NCI-H1417 treated with DMSO at 0.1 percent for 48 hours (cell line): ENCODE data around the gene UBE2S.

Source experiments
- DNase-seq: peaks from one replicate; lab custom pipeline; 2025; lab: John Stamatoyannopoulos, UW

Gene UBE2S

DNA sequence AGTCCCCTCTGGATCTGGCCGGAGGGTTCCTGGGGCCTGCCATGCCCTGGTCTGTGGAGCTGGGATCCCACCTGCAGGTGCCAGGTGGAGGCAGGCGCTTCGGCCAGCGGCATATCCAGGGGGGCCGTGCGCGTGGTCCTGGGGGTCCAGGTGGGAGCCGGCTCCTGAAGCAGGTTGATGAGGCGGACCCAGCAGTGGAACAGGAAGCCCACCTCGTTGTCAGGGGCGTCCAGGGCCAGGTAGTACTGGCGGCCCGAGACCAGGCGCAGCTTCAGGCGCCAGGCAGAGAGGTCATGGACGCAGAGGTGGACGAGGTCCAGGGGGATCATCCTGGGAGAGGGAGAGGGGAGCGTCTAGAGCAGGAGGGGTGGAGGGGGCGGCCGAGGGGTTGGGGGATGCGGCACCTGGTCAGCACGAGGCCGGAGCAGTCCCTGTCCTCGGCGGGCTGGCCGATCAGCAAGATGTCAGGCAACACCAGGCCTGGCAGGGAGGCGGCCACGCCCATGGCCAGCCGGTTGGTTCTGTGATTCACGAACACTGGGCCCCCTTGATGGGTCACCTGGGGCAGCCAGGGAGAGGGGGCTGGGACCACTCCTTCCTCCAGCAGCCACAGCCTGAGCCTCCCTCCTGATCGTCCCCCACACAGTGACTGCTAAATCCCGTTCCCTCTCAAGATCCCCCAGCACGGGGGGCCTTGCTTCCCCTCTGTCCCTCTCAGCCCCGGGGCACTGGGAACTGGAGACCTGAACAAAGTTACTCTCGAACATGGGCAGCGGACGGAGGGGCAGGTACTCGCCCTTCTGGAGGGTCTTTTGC is 45.2 kb downstream of the UBE2S start:
- DNase-seq: no peak

DNA sequence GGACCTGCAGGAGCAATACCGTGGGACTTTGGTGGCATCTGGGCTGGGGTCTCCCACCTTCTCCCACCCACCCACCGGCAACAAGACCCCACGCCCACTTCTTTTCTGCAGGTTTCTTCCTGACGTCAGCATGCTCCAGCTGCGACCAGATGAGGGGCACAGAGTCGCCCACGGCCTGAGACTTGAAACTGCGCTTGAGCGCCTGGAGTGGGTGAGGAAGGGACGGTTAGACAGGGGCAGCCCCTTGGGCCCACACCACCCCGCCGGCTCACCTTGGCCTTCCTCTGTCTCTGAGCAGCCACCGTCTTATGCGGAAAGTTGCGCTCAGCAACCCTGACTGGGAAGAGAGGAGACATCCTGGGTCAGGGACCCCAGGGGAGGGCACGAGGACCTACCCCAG is 46.7 kb downstream of the UBE2S start:
- DNase-seq: no peak

DNA sequence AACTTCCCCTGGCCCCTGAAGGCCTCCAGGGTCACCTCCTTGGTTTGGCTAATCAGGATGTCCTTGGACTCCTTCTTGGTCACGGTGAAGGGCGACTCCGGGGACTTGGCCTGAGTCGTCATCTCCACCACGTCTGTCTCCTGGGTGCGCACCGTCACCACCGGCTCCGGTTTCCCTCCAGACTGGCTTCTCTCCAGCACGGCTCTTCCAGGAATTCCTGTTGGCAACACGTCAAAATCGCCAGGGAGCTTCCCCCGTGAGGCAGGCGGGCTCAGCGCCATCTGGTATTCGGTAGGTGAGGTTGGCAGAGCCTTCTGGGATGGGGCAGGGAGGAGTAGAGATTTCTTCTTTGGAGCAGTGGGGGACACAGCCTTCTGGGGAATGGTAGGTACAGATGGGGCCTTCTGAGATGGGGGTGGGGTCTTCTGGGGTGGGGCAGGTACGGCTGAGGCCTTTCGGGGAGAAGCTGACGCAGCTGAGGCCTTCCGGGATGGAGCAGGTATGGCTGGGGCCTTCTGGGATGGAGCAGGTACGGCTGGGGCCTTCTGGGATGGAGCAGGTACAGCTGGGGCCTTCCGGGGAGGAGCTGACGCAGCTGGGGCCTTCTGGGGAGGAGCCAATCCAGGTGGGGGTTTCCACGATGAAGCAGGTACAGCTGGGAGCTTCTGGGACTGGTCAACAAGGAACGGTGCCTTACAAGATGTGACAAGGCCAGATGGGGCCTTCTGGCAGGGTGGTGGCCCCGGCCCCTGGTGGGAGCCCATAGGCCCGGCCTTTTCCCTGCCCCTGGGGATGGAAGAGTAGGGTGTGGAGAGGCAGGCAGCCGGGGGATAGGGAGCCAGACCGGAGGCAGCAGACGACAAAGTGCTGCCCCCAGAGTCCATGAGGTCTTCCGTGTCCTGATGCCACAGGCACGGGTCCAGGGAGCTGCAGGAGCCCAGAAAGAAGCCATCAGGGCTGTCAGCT is 48.4 kb downstream of the UBE2S start:
- no peak for DNase-seq

DNA sequence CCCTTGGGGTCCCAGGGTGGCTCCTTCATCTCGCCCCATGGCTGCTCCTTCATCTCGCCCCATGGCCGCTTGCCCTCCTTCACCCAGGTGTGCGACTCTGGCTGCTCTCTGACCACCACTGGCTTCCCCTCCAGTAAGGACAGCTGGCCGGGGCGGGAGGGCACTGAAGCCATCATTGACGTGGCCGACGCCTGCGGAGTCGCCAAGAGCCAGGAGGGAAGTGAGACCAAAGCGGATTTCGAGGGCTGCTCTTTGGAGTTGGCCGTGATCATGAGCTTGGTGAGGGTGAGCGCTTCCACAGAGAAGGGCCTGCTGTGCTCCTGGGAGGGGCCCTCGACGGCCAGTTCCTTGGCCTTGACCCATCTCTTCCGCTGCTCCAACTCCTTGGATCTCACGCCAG is 49.1 kb downstream of the UBE2S start:
- no peak for DNase-seq

DNA sequence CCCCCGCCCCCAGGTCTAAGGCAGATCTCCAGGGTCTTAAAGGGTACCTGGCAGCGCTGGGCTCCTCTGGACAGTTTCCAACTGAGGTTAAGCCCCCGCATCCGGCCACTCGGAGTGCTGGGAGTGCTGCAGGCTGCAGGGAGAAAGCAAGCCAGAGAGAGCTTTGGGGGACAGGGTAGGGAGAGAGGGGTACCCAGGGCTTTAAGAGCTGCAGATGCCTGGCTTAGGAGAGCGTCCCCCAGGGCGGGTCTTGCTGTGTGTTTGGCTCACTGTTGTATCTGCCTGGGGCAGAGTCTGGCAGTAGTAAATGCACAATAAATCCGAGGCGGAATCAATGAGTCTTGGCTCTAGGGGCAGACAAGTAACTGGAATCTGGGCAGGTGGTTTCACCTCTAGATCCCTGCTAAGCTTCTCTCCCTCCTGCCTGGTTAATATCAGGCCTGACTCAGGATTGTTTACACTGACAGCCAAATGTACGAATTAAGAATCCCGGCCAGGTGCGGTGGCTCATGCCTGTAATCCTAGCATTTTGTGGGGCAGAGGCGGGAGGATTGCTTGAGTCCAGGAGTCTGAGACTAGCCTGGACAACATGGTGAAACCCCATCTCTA is 52.3 kb downstream of the UBE2S start:
- no peak for DNase-seq

DNA sequence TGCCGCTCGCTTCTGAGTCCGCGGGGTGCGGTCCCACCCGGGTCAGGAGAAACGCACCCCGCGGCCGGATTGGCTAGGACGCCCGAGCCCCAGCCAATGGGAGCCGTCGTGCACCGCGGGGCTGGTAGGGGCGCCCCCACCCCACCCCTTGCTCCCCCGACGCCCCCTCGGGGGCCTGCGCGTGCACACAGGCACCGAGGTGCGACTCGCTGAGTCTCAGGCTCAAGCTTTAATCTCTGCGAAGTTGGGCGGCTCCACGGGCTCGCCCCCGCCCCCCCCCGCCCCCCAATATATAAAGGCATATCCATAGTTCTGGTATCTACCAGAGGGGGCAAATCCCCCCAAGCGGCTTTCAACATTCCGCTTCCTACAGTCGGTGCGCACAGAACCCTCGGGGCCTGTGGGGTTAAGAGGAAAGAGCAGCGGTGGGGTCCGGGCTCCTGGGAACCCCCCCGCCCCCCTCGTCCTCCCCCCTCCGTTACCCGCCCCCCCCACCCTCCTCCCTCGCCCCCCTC is 52.8 kb downstream of the UBE2S start, which contains the start of gene COX6B2:
Gene COX6B2, minus strand, starts transcription at position 22 of the 515 bp plus-strand sequence. CDS start 198 bp downstream, outside the sequence.
- no peak for DNase-seq

DNA sequence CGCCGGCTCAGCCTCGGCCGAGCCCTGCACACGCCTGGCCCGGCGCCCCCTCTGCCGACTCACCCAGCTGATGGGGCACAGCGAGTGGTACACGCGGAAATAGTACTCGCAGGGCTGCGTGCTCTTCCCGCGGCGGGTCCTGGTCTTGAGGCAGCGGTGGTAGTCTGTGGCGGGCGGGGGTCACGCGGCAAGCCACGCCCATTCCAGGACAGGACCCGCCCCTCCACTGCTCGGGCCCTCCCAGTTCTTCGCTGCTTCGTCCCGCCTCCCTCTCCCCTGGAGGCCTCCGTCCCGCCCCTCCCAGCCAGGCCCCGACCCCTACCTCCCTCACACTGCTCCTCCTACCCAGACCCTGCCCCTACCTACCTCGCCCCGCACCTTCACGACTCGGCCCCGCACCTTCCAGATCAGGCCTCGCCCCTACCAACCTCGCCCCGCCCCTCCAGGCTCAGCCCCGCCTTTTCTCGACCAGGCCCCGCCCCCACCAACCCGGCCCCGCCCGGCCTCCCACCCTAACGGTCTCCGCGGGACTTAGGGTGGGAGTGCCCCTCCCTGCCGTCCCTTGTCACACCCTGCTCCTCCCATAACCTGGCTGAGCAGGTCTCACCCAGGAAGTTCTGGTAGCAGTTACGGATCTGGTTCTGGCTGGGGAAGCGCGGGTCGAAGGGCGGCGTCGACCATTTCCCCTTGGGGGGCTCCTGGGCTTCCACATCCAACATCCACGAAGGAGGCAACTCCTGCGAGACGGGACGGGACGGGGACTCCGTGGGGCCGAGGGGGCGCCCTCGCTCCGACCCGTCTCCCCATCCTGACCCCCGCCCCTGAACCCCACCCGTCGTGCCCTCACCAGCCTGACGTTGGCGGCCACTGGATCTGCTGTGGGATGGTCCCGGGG is 53.5 kb downstream of the UBE2S start:
- no peak for DNase-seq

DNA sequence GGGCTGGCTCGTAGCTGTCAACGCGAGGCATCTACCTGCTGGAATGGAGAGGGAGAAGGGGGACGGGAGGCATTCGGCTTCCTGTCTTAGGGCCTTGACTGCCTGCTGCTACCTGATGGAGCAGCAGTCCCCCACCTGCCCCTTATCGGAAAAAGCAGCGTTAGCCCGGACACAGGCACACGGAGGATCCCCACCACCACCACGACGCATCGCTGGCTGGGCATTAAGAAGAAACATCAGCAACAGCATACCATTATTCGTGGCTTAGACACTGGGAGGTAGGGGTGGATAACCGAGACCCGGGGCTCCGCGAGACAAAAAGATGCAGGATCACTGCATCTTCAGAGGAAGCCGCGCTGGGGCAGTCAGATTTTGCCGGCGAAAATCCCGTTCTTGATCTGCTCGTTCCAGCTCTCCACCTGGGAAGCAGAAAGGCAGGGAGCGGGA is 54.2 kb downstream of the UBE2S start:
- no peak for DNase-seq

DNA sequence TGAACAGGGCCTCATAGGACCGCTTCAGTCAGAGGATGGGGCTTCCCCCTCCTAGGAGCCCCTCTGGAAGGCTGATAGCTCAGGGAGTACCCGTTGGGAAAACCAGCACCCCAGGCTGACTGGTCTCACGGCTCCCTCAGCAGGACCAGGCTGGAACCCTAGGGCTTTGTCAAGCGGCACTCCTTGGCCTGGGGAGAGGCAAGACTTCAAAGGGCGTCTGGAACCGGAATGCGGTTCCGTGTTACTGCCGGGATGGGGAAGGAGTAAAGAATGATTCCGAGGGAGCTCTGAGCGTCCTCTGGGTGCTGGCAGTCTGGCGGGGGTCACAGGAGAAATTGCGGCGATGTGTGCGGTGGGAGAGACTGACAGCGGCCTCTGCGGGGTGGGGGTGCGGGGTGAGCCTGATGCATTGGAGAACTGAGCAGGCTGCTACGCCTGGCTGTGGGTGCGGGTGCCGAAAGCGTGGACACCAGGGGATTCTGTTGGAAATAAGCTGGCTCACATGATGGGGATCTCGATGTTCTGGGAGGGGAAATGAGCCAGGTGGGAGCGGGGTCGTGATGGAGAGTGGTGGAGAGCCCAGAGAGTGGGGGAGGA is 54.9 kb downstream of the UBE2S start:
- DNase-seq: no peak

DNA sequence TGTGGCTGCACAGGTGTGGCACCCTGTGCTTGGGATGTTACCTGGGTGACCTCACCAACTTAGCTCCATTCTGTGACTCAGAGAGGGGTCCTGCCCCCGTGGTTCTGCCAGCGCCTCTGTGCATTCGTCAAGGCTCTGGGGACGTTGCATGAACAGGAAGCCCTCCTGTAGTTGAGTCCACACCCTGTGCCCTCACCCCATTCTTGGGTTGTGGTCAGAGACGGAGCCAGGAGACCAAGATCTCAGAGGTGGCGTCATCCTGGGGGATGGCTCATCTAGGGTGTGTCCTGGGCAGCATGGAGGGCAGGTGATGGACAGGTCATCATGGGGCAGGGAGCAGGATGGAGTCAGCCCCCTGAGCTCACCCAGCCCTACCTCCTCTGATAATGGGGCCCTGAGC is 55.5 kb downstream of the UBE2S start:
- DNase-seq: no peak

DNA sequence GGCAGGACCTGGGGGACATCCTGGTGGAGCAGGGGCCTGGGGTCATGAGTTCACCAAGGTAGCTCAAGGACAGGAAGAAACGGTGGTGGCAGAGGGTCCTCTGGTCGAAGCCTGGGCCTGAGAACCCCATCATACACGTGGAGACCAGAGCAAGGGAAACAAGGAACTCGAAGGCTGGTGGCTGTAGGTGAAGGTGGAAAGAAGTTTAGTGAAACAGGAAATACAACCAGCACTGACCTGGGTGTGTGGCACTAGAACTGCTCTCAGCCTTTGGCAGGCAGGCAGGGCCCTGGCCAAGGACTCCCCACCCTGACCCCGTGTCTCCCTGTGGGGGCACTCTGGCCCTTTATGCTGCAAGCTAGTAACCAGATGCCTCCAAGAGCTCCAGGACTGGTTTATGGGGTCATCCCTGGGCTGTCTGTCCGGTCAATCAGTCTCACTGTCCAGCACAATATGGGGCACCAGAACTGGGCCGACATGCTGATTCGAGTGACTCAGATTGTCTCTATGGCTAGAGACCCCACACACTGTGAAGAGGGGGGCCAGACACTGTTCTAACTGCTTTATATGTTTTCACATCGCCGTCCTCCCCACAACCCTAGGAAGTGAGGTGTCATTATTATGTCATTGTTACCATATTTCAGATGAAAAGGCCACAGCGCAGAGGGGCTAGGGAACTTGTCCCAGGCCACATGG is 56.8 kb downstream of the UBE2S start:
- DNase-seq: no peak
